ENCODE measurements around the gene NFIC.
"Not testable (repeated sequence)": the region's sequence is repeated elsewhere in the genome, so short reads cannot be mapped to it uniquely, and the experiment has no call there.

Gene NFIC

GRCh38 chr19:3336680-3337523, 29.5 kb upstream of the NFIC start:
- peak; percentile 68 for DNase-seq (ENCODE audit: low spot score)

GRCh38 chr19:3338541-3339181, 27.7 kb upstream of the NFIC start:
- DNase-seq (ENCODE audit: low spot score) = no peak

GRCh38 chr19:3340340-3340739, 26.0 kb upstream of the NFIC start:
- no peak for DNase-seq (ENCODE audit: low spot score)

- DNase-seq (ENCODE audit: low spot score) = no peak
These were observed 24.1 kb upstream of the NFIC start for GRCh38 chr19:3342246-3342645.

- not testable (repeated sequence) for DNase-seq (ENCODE audit: low spot score)
These were observed 23.4 kb upstream of the NFIC start for GRCh38 chr19:3342962-3343361.

- peak; percentile 62 for DNase-seq (ENCODE audit: low spot score)
These were observed 22.5 kb upstream of the NFIC start for GRCh38 chr19:3343619-3344502.

- DNase-seq (ENCODE audit: low spot score) = no peak
These were observed 21.5 kb upstream of the NFIC start for GRCh38 chr19:3344608-3345598.

- no peak for DNase-seq (ENCODE audit: low spot score)
These were observed 20.4 kb upstream of the NFIC start for GRCh38 chr19:3345850-3346460.

- DNase-seq (ENCODE audit: low spot score) = peak; percentile 80
These were observed 19.6 kb upstream of the NFIC start for GRCh38 chr19:3346677-3347353.

- DNase-seq (ENCODE audit: low spot score) = no peak
These were observed 18.3 kb upstream of the NFIC start for GRCh38 chr19:3348042-3348441.

GRCh38 chr19:3348469-3348868, 17.9 kb upstream of the NFIC start:
- DNase-seq (ENCODE audit: low spot score) = not testable (repeated sequence)

- no peak for DNase-seq (ENCODE audit: low spot score)
These were observed 16.2 kb upstream of the NFIC start for GRCh38 chr19:3350014-3350663.

GRCh38 chr19:3351702-3352447, 14.5 kb upstream of the NFIC start:
- no peak for DNase-seq (ENCODE audit: low spot score)

GRCh38 chr19:3353493-3353892, 12.9 kb upstream of the NFIC start:
- no peak for DNase-seq (ENCODE audit: low spot score)

- no peak for DNase-seq (ENCODE audit: low spot score)
These were observed 9.6 kb upstream of the NFIC start for GRCh38 chr19:3356805-3357204.

- DNase-seq (ENCODE audit: low spot score) = no peak
These were observed 9.0 kb upstream of the NFIC start for GRCh38 chr19:3357271-3357991.

- DNase-seq (ENCODE audit: low spot score) = no peak
These were observed 8.2 kb upstream of the NFIC start for GRCh38 chr19:3357992-3358688.

GRCh38 chr19:3358689-3359014, 7.7 kb upstream of the NFIC start:
- no peak for DNase-seq (ENCODE audit: low spot score)
